ENCODE data around the gene ABCA7. TPM values are rescaled to one million over a fixed set of nuclear protein-coding genes. Genes with fewer than 3 reads are reported as not detected.

Gene ABCA7
- total and polyA plus RNA-seq, 2 of the 13 experiments (the other 11 are each of a cell fraction or from before 2014, with no cell fraction given): 4.4 to 32.4 TPM

DNA sequence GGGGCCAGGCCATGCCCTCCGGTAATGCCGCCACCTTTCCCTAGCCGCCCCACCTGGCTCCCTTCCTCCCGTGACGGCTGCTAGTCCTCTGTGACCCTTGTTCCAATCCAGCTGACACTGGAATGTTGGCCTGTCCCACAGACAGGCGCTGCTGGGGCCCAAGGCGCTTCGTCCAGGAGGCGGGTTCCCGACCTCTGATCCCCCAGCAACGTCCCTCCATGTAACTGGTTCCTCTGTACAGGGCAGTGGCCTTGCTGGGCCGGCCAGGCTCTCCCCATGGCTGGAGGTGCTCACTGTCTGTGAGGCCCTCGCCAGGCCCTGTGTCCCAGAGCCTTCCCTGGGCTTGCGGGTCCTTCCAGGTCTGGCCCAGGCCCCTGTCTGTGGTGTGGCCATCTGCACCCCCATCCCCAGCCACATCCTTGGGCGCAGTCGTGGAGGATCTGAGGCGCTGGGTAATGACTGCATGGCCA, 46.5 kb upstream of the ABCA7 start (continued):
- TF ChIP-seq NFKB2 (CRISPR knock-in tag; IDR thresholded peaks at IDR 0.05; ENCODE audit: borderline replicate concordance) (0 out of 2 replicates have a peak, but pooled peaks have one; percentile 63), RBAK (CRISPR knock-in tag; IDR thresholded peaks at IDR 0.05) (no peak), ZFP90 (CRISPR knock-in tag; IDR thresholded peaks at IDR 0.05; ENCODE audit: borderline replicate concordance) (0 out of 2 replicates have a peak, but pooled peaks have one; percentile 27), ZBTB1 (CRISPR knock-in tag; IDR thresholded peaks at IDR 0.05; ENCODE audit: borderline replicate concordance) (no peak), ZNF138 (CRISPR knock-in tag; IDR thresholded peaks at IDR 0.05; ENCODE audit: low read depth) (no peak), PHF20 (CRISPR knock-in tag; IDR thresholded peaks at IDR 0.05) (no peak), SOX5 (CRISPR knock-in tag; IDR thresholded peaks at IDR 0.05; ENCODE audit: borderline replicate concordance) (peak; percentile 45), ZNF446 (CRISPR knock-in tag; IDR thresholded peaks at IDR 0.05) (no peak), ZNF615 (CRISPR knock-in tag; IDR thresholded peaks at IDR 0.05; ENCODE audit: borderline replicate concordance) (no peak), KDM3A (CRISPR knock-in tag; IDR thresholded peaks at IDR 0.05; ENCODE audit: low read depth) (peak; percentile 72; the same call in 1 of the 2 replicates), JDP2 (CRISPR knock-in tag; IDR thresholded peaks at IDR 0.05; ENCODE audit: borderline replicate concordance) (no peak)
- TF ChIP-seq, protein P1, sequence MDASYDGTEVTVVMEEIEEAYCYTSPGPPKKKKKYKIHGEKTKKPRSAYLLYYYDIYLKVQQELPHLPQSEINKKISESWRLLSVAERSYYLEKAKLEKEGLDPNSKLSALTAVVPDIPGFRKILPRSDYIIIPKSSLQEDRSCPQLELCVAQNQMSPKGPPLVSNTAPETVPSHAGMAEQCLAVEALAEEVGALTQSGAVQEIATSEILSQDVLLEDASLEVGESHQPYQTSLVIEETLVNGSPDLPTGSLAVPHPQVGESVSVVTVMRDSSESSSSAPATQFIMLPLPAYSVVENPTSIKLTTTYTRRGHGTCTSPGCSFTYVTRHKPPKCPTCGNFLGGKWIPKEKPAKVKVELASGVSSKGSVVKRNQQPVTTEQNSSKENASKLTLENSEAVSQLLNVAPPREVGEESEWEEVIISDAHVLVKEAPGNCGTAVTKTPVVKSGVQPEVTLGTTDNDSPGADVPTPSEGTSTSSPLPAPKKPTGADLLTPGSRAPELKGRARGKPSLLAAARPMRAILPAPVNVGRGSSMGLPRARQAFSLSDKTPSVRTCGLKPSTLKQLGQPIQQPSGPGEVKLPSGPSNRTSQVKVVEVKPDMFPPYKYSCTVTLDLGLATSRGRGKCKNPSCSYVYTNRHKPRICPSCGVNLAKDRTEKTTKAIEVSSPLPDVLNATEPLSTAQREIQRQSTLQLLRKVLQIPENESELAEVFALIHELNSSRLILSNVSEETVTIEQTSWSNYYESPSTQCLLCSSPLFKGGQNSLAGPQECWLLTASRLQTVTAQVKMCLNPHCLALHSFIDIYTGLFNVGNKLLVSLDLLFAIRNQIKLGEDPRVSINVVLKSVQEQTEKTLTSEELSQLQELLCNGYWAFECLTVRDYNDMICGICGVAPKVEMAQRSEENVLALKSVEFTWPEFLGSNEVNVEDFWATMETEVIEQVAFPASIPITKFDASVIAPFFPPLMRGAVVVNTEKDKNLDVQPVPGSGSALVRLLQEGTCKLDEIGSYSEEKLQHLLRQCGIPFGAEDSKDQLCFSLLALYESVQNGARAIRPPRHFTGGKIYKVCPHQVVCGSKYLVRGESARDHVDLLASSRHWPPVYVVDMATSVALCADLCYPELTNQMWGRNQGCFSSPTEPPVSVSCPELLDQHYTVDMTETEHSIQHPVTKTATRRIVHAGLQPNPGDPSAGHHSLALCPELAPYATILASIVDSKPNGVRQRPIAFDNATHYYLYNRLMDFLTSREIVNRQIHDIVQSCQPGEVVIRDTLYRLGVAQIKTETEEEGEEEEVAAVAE (CRISPR knock-in tag; IDR thresholded peaks at IDR 0.05; ENCODE audit: borderline replicate concordance): no peak; the same call in 1 of the 2 replicates
- TF ChIP-seq, protein P2, sequence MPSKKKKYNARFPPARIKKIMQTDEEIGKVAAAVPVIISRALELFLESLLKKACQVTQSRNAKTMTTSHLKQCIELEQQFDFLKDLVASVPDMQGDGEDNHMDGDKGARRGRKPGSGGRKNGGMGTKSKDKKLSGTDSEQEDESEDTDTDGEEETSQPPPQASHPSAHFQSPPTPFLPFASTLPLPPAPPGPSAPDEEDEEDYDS (CRISPR knock-in tag; IDR thresholded peaks at IDR 0.05): peak; percentile 48; the same call in 1 of the 2 replicates
- TF ChIP-seq, protein P3, sequence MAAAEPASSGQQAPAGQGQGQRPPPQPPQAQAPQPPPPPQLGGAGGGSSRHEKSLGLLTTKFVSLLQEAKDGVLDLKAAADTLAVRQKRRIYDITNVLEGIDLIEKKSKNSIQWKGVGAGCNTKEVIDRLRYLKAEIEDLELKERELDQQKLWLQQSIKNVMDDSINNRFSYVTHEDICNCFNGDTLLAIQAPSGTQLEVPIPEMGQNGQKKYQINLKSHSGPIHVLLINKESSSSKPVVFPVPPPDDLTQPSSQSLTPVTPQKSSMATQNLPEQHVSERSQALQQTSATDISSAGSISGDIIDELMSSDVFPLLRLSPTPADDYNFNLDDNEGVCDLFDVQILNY (CRISPR knock-in tag; conservative IDR thresholded peaks at IDR 0.05): no peak
- TF ChIP-seq, protein P4, sequence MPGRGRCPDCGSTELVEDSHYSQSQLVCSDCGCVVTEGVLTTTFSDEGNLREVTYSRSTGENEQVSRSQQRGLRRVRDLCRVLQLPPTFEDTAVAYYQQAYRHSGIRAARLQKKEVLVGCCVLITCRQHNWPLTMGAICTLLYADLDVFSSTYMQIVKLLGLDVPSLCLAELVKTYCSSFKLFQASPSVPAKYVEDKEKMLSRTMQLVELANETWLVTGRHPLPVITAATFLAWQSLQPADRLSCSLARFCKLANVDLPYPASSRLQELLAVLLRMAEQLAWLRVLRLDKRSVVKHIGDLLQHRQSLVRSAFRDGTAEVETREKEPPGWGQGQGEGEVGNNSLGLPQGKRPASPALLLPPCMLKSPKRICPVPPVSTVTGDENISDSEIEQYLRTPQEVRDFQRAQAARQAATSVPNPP (CRISPR knock-in tag; IDR thresholded peaks at IDR 0.05): peak; percentile 70; the same call in 1 of the 2 replicates
- TF ChIP-seq, protein P5, sequence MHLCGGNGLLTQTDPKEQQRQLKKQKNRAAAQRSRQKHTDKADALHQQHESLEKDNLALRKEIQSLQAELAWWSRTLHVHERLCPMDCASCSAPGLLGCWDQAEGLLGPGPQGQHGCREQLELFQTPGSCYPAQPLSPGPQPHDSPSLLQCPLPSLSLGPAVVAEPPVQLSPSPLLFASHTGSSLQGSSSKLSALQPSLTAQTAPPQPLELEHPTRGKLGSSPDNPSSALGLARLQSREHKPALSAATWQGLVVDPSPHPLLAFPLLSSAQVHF (CRISPR knock-in tag; IDR thresholded peaks at IDR 0.05): no peak
- TF ChIP-seq, protein P6, sequence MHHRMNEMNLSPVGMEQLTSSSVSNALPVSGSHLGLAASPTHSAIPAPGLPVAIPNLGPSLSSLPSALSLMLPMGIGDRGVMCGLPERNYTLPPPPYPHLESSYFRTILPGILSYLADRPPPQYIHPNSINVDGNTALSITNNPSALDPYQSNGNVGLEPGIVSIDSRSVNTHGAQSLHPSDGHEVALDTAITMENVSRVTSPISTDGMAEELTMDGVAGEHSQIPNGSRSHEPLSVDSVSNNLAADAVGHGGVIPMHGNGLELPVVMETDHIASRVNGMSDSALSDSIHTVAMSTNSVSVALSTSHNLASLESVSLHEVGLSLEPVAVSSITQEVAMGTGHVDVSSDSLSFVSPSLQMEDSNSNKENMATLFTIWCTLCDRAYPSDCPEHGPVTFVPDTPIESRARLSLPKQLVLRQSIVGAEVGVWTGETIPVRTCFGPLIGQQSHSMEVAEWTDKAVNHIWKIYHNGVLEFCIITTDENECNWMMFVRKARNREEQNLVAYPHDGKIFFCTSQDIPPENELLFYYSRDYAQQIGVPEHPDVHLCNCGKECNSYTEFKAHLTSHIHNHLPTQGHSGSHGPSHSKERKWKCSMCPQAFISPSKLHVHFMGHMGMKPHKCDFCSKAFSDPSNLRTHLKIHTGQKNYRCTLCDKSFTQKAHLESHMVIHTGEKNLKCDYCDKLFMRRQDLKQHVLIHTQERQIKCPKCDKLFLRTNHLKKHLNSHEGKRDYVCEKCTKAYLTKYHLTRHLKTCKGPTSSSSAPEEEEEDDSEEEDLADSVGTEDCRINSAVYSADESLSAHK (CRISPR knock-in tag; IDR thresholded peaks at IDR 0.05; ENCODE audit: borderline replicate concordance): no peak
- TF ChIP-seq, protein P7, sequence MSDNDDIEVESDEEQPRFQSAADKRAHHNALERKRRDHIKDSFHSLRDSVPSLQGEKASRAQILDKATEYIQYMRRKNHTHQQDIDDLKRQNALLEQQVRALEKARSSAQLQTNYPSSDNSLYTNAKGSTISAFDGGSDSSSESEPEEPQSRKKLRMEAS (IDR thresholded peaks at IDR 0.05): peak; percentile 48

Measured in HepG2 (cell line).